CD14-positive monocyte (primary cell): ENCODE measurements around the gene RANBP10. TPM values are rescaled to one million over a fixed set of nuclear protein-coding genes. Genes with fewer than 3 reads are reported as not detected.
"Not testable (repeated sequence)": the region's sequence is repeated elsewhere in the genome, so short reads cannot be mapped to it uniquely, and the experiment has no call there.

Experiments
- DNase-seq, 3 donors: peaks; one replicate each; pipeline ENCODE4 v3.0.0-alpha.2; 2011 to 2022
- H2AFZ ChIP-seq: 2 replicates; pipeline ENCODE4 v1.6.0; 2012; ENCODE audit warnings: mild to moderate bottlenecking, low read depth, low read length, inconsistent platforms; ENCODE audit not compliant: insufficient read depth, poor library complexity, severe bottlenecking
- H3K27ac ChIP-seq, 2 donors: 1 replicate in 1 of 2; 2 replicates in 1 of 2; pipeline ENCODE4 v1.5.1; 2012 to 2013; ENCODE audit warnings: low read length in 2 of 2, control low read depth in 1 of 2, inconsistent platforms in 1 of 2, low read depth in 1 of 2, mild to moderate bottlenecking in 1 of 2
- H3K27me3 ChIP-seq, 2 donors: one replicate each; pipeline versions ENCODE4 v1.6.0 to v1.6.1; 2011 to 2013; ENCODE audit warnings: low read length in 2 of 2; ENCODE audit not compliant: control insufficient read depth in 2 of 2, insufficient read depth in 2 of 2
- H3K36me3 ChIP-seq, 2 donors: replicated peaks in 1 of 2; 1 replicate in 1 of 2; 2 replicates in 1 of 2; pipeline versions ENCODE4 v1.5.1 to v1.6.1; 2012 to 2013; ENCODE audit warnings: low read length in 2 of 2, control low read depth in 1 of 2, inconsistent platforms in 1 of 2, mild to moderate bottlenecking in 1 of 2; ENCODE audit not compliant: insufficient read depth in 2 of 2, control insufficient read depth in 1 of 2
- H3K4me1 ChIP-seq, 2 donors: 1 replicate in 1 of 2; 2 replicates in 1 of 2; pipeline versions ENCODE4 v1.5.1 to v1.6.1; 2012 to 2013; ENCODE audit warnings: low read length in 2 of 2, control low read depth in 1 of 2, inconsistent platforms in 1 of 2, mild to moderate bottlenecking in 1 of 2, moderate library complexity in 1 of 2; ENCODE audit not compliant: insufficient read depth in 2 of 2, control insufficient read depth in 1 of 2
- H3K4me2 ChIP-seq: replicated peaks from 2 replicates; pipeline ENCODE3; 2012; ENCODE audit warnings: low read length, moderate library complexity, mild to moderate bottlenecking; ENCODE audit not compliant: poor library complexity, severe bottlenecking; ENCODE audit errors: extremely low read depth
- H3K4me3 ChIP-seq, 3 experiments: fragments of 200-600 bp in 1 of 3; sonication (generic) in 1 of 3; replicated peaks in 1 of 3; 1 replicate in 2 of 3; 2 replicates in 1 of 3; pipeline ENCODE4 v1.5.1; 2011 to 2013; ENCODE audit warnings: low read length in 3 of 3, mild to moderate bottlenecking in 3 of 3, control low read depth in 2 of 3, low read depth in 2 of 3, inconsistent platforms in 1 of 3, moderate library complexity in 1 of 3
- H3K79me2 ChIP-seq: 2 replicates; pipeline ENCODE4 v1.6.0; 2012; ENCODE audit warnings: mild to moderate bottlenecking, control low read depth, inconsistent platforms, low read length, moderate library complexity; ENCODE audit not compliant: insufficient read depth
- H3K9ac ChIP-seq: 2 replicates; pipeline ENCODE4 v1.6.0; 2017; ENCODE audit warnings: low read length, mild to moderate bottlenecking; ENCODE audit not compliant: insufficient read depth, poor library complexity, severe bottlenecking
- H3K9me3 ChIP-seq, 2 donors: replicated peaks in 1 of 2; 1 replicate in 1 of 2; 2 replicates in 1 of 2; pipeline versions ENCODE4 v1.5.1 to v1.6.1; 2012 to 2013; ENCODE audit warnings: low read length in 2 of 2, control low read depth in 1 of 2; ENCODE audit not compliant: control insufficient read depth in 1 of 2, insufficient read depth in 1 of 2
- H4K20me1 ChIP-seq: 2 replicates; pipeline ENCODE4 v1.6.0; 2012; ENCODE audit warnings: mild to moderate bottlenecking, low read length, control low read depth, moderate library complexity; ENCODE audit not compliant: insufficient read depth
- H3K27ac Mint-ChIP-seq, 7 donors: one replicate each; pipeline ENCODE4 v1.8.0; 2020; ENCODE audit warnings: mild to moderate bottlenecking in 7 of 7, mixed read lengths in 7 of 7, moderate library complexity in 6 of 7, inconsistent platforms in 2 of 7
- H3K27me3 Mint-ChIP-seq, 3 donors: one replicate each; pipeline ENCODE4 v1.8.0; 2021 to 2022; ENCODE audit warnings: low read depth in 3 of 3, mild to moderate bottlenecking in 3 of 3, mixed read lengths in 3 of 3, moderate library complexity in 3 of 3, inconsistent platforms in 1 of 3
- H3K36me3 Mint-ChIP-seq, 2 donors: one replicate each; pipeline ENCODE4 v1.8.0; 2020; ENCODE audit warnings: mixed read lengths in 2 of 2, inconsistent platforms in 1 of 2, mild to moderate bottlenecking in 1 of 2
- H3K4me1 Mint-ChIP-seq: one replicate; pipeline ENCODE4 v1.8.0; 2020; ENCODE audit warnings: mild to moderate bottlenecking, mixed read lengths
- H3K4me3 Mint-ChIP-seq, 2 donors: one replicate each; pipeline ENCODE4 v1.8.0; 2020; ENCODE audit warnings: mild to moderate bottlenecking in 2 of 2, mixed read lengths in 2 of 2, moderate library complexity in 1 of 2
- H3K9me3 Mint-ChIP-seq, 7 donors: one replicate each; pipeline ENCODE4 v1.8.0; 2020 to 2022; ENCODE audit warnings: mixed read lengths in 7 of 7, mild to moderate bottlenecking in 6 of 7, moderate library complexity in 6 of 7, inconsistent platforms in 2 of 7
- whole genome bisulfite sequencing: methylation state at CpG from one replicate; pipeline ENCODE4 v1.1.5; 2013; ENCODE audit warnings: missing lambda C conversion rate; ENCODE audit not compliant: insufficient coverage; 5-methylcytosine and 5-hydroxymethylcytosine counted together
- intact Hi-C, 2 donors: fragments of 100-400 bp; cut with micrococcal nuclease; formaldehyde crosslinking; loops; one replicate each; pipeline versions ENCODE4 v1.15.0 to v1.15.1; 2023
- polyA plus RNA-seq, 3 donors: library from polyadenylated mRNA; depleted of rRNA in 1 of 3; unstranded in 2 of 3; stranded (reverse) in 1 of 3; fragments of 300-500 nt in 2 of 3; fragments of >200 nt in 1 of 3; fragmentation: Illumina TruSeq in 2 of 3; gene quantifications; 1 replicate in 2 of 3; 2 replicates in 1 of 3; pipeline ENCODE4 v1.2.3, GENCODE V29; 2012 to 2021
- TF ChIP-seq, protein P1 (sequence below): fragments of 200-600 bp; IDR thresholded peaks from one replicate; pipeline ENCODE4 v1.8.0; 2022; ENCODE audit warnings: antibody characterized with exemption, mild to moderate bottlenecking

The RANBP10 gene
- polyA plus RNA-seq, 3 donors: 6.4 to 16.7 (median 6.6) TPM

- H3K9me3 Mint-ChIP-seq: no peaks in the 10 kb centered on the region
- WGBS: no CpG with 5 or more reads among the region's 2 CpGs
- H3K27ac Mint-ChIP-seq: peak overlapping the region in 2 of 7 donors; percentile 44 to 57
These were observed 53.7 kb downstream of the RANBP10 start for GRCh38 chr16:67752641-67753040.

GRCh38 chr16:67751331-67751730 is 55.0 kb downstream of the RANBP10 start:
- H3K9me3 ChIP-seq, H3K4me3 ChIP-seq, H3K27ac ChIP-seq, H3K79me2 ChIP-seq, intact Hi-C loops, H3K4me2 ChIP-seq, DNase-seq, H3K4me1 Mint-ChIP-seq, H3K4me3 Mint-ChIP-seq, H3K9me3 Mint-ChIP-seq, H4K20me1 ChIP-seq, H3K9ac ChIP-seq, H3K4me1 ChIP-seq, H2AFZ ChIP-seq, H3K27ac Mint-ChIP-seq, H3K27me3 Mint-ChIP-seq, H3K27me3 ChIP-seq: not testable (repeated sequence)
- H3K36me3 ChIP-seq: peaks cover 4 to 23% of the 10 kb centered on the region in 2 donors
- peaks cover 17 to 35% of the 10 kb centered on the region in 2 donors for H3K36me3 Mint-ChIP-seq
- 100% methylated on average over 1 of the region's 3 CpGs for WGBS

More at GRCh38 chr16:67752641-67753040, 53.7 kb downstream of the RANBP10 start:
- H3K36me3 Mint-ChIP-seq: peaks cover 16 to 35% of the 10 kb centered on the region in 2 donors
- no peaks in the 10 kb centered on the region for H3K27me3 Mint-ChIP-seq
- no peak overlapping the region for H3K4me3 ChIP-seq
- H3K27me3 ChIP-seq: no peaks in the 10 kb centered on the region
- no peak overlapping the region for H2AFZ ChIP-seq
- H3K4me2 ChIP-seq: no peak overlapping the region
- TF ChIP-seq, protein P1, sequence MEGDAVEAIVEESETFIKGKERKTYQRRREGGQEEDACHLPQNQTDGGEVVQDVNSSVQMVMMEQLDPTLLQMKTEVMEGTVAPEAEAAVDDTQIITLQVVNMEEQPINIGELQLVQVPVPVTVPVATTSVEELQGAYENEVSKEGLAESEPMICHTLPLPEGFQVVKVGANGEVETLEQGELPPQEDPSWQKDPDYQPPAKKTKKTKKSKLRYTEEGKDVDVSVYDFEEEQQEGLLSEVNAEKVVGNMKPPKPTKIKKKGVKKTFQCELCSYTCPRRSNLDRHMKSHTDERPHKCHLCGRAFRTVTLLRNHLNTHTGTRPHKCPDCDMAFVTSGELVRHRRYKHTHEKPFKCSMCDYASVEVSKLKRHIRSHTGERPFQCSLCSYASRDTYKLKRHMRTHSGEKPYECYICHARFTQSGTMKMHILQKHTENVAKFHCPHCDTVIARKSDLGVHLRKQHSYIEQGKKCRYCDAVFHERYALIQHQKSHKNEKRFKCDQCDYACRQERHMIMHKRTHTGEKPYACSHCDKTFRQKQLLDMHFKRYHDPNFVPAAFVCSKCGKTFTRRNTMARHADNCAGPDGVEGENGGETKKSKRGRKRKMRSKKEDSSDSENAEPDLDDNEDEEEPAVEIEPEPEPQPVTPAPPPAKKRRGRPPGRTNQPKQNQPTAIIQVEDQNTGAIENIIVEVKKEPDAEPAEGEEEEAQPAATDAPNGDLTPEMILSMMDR: no peak
- no peak overlapping the region for H3K9ac ChIP-seq
- H3K4me3 Mint-ChIP-seq: no peak overlapping the region
- no peak overlapping the region for H3K27ac ChIP-seq
- H3K4me1 Mint-ChIP-seq: no peaks in the 10 kb centered on the region
- DNase-seq: no peak
- H3K79me2 ChIP-seq: no peaks in the 10 kb centered on the region
- no peaks in the 10 kb centered on the region for H3K4me1 ChIP-seq
- no peaks in the 10 kb centered on the region for H3K9me3 ChIP-seq
- H4K20me1 ChIP-seq: peaks cover 6% of the 10 kb centered on the region
- peaks cover 7 to 28% of the 10 kb centered on the region in 2 donors for H3K36me3 ChIP-seq
- intact Hi-C loops: no loop called here
